HG03439 (cell line): ENCODE data around the gene ZNRF3.
"Not testable (repeated sequence)": the region's sequence is repeated elsewhere in the genome, so short reads cannot be mapped to it uniquely, and the experiment has no call there.

Experiments
- ATAC-seq: cut with Tn5 transposase; IDR thresholded peaks from one replicate; pipeline ENCODE4 v1.9.1; 2021; ENCODE audit warnings: mild to moderate bottlenecking, moderate library complexity; ENCODE audit not compliant: unreplicated experiment

ZNRF3 gene

GRCh38 chr22:28929197-28929596 lies 45.8 kb downstream of the ZNRF3 start:
- ATAC-seq, result no peak

GRCh38 chr22:28930357-28931007 lies 47.1 kb downstream of the ZNRF3 start:
- ATAC-seq, result no peak

- ATAC-seq, result no peak
Measured at GRCh38 chr22:28931844-28932567, 48.6 kb downstream of the ZNRF3 start.

GRCh38 chr22:28933321-28933720 lies 49.9 kb downstream of the ZNRF3 start:
- ATAC-seq, result no peak

DNA sequence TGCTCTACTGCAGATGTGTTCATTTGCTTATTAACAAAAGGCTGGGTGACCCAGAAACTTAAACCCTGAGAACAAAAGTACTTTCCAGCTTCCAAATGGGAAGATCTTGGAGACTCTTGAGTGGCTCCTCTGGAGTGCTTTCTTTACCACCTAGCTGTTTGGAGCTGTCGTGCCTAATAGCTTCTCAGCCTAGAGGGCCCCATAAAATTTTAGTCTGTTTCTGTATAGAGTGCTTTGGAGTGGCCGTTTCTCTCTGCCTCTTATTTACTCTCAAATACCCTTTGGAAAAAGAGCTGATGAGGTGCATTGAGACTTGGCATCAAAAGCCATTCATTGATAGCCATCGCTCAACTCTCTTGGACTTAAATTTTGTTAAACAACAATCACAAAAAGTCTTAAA lies 50.7 kb downstream of the ZNRF3 start:
- ATAC-seq, result no peak

DNA sequence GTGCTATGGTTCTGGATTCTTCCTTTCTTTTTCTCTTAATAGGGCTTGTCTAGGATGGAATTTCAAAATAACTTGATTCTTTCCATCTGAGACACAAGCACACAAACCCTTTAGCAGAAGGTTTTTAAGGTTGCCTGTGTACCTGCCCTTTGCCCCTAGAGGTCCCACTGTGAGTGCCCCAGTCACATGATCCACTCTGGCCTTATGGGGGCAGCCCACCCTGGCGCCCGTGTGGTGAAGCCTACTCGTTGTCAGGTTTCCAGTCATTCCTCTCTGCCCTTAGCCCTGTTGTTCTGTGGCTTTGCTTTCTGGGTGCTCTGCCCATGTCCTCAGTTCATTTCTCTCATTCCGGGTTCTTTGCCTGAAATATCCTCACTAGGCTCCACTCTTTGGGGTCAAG lies 51.8 kb downstream of the ZNRF3 start:
- ATAC-seq, result no peak

DNA sequence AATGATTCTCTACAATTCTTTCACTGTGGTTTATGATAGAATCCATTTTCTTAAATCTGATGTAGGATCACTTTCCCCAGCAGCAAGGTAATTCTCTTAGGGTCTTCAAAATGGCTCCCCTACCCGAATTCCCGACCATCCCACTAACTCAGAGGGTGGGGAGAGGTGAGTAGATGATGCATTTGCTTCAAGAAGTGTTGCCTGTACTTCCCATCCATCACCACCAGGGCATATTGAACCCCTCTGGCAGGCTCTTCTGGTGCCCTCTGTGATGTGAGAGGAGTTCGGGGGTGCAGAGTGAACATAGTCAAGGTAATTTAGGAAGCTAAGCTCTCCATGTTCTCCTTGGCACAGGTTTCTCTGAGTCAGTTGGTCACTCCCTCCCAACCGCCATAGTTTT lies 52.3 kb downstream of the ZNRF3 start:
- ATAC-seq, result no peak

DNA sequence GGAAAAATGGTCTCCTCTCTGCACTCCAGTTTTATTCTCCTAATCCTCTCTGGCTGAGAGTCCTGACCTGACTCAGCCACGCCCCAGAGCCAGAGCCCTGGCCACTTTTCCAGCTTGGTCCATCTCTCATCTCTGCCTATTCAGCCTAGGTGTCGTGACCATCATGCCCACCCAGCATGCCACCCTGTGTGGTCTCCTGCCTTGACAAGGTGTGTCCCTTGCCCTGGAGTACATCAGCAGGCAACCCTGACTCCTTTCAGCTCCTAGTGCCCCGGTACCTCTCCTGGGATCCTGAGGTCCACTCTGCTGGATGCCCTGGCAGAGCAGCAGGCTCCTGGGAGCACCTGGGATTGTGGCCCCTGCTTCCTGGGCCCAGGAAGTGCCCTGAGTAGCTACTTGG lies 52.8 kb downstream of the ZNRF3 start:
- ATAC-seq, result no peak

DNA sequence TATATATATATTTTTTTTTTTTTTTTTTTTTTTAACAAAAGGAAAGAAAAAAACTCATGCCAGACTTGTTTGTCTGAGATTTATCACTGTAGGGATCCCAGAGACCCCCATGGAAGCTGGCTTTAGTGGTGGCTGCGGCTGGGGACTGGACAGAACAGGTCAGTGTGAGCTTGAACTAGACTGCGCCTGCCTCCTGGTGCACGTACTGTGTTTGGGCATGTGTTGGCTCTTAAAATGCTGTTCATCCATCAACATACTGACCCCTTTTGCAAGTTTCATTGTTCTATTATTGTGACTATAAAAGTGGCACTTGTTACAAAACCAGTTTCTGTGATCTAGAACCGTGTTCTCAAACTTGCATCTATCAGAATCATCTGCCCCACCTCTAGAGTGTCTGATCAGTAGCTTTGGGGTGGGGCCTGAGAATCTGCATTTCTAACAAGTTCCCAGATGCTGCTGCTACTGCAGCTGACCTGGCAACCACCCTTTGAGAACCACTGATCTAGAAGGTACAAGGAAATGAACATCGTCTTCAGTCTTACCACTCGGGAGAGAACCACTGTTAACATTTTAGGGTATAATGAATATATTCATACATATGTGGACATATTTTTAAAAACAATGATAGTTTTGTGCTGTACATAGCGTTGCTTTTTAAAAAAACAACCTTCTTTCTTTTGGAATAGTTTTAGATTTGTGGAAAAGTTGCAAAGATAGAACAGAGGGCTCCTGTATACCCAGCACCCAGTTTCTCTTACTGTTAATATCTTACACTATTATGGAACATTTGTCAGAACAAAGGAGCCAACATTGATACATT lies 54.0 kb downstream of the ZNRF3 start:
- ATAC-seq, result no peak

- no peak for ATAC-seq
Measured at GRCh38 chr22:28938286-28938833, 55.0 kb downstream of the ZNRF3 start.

- ATAC-seq, result no peak
Measured at GRCh38 chr22:28939394-28939793, 56.0 kb downstream of the ZNRF3 start.

- ATAC-seq, result no peak
Measured at GRCh38 chr22:28939932-28940331, 56.6 kb downstream of the ZNRF3 start.

DNA sequence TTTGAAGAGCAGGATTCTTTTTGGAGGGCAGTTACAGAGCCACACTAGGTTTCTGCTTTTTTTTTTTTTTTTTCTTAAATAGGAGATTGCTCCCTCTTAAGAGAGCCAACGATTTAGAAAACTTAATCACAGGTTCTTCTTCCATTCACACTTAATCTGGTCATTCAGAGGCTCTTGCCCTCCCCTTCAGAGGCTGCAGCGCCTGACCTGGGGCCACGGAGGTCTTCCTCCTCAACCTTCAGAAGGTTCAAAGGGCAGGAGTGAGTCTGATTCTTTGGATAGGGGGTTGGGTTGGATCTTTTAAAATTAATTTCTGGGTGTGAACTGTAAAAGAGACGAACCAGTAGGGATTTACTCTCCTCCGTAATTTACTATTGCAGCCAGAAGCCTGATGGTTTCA lies 57.1 kb downstream of the ZNRF3 start:
- no peak for ATAC-seq

- ATAC-seq, result no peak
Measured at GRCh38 chr22:28942333-28942732, 59.0 kb downstream of the ZNRF3 start.

DNA sequence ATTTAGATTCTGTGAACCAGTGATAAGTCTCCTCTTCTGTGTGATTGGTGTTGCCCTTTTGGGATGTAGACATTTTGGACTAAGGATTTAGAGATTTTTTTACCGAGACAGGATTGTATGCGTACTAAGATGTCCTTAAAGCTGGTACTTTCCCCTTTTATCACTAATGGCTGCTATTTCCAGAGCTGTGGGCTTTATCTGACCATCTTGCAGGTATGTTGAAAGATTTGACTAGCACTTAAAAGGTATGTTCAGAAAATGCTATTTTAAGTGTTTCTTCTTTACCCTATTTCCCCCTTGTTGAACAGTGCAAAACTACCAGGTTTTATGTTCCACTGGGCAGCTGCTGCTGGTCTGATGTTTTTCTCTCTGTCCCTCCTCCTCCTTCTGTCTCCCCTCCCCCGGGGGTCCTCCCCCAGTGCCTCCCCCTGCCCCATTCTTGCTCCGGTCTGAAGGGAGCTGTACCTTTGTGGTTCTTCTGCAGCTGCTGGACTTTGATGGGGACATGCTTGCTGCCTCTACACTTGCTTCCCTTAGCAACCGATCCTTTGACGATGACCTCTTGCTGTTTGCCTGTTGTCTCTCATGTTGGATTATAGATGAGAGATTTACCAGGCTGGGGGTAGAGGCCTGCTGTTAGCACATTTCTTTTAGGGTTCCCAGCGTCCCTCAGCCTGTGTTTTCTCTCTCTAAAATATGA lies 59.6 kb downstream of the ZNRF3 start:
- no peak for ATAC-seq

GRCh38 chr22:28943501-28943879 lies 60.1 kb downstream of the ZNRF3 start:
- no peak for ATAC-seq

DNA sequence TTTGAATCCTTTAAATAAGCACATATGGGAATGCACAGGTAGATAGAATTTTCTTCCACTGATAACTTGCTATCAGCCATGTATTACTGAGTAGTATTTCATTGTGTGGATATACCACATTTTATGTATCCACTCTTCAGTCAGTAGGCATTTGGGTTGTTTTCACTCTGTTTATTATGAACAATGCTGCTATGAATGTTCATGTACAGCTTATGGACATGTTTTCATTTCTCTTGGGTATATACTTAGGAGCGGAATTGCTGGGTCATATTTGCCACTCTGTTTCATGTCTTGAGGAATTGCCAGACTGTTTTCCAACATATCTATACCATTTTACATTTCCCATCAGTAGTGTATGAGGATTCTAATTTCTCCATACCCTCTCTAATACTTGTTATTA lies 63.8 kb downstream of the ZNRF3 start:
- ATAC-seq, result no peak

DNA sequence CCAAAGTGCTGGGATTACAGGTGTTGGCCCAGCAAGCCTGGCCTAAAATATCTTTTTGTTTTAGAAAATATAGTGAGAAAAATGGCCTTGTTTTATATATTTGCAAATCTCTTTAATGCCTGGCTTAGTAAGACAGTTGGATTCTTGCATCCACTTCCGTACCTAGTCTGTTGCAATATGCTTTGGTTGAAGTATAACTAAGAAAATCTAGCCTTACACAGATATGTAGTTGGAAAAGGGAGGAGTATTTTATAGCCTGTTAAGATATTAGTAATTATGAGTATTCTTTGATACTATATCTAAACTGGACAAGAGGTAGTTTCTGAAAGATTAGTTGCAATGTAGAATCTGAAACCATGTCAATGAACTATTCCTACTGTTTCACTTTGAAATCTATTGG lies 65.1 kb downstream of the ZNRF3 start:
- no peak for ATAC-seq

GRCh38 chr22:28948860-28949551 lies 65.6 kb downstream of the ZNRF3 start:
- not testable (repeated sequence) for ATAC-seq

DNA sequence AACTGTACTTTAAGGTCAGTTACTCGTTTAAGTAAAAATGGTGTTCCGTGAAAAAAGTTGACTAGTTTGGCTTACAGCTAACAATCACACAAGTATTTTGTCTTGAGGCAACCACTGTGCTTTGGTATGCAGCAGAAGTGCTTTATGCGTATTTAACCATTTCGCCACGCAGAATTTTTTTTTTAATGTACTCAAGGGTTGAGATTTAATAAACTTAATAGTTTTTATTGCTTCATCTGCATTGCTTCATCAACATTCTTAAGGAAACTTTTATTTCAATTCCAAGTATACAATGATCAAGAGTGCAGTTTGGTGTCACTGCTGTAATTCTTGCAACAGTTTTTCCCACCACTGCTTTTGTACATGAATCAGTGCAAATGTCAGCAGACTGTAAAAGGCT lies 66.4 kb downstream of the ZNRF3 start:
- no peak for ATAC-seq
